HTERT RPE-1 (cell line): ENCODE measurements around the gene ADAMTS14.

ENCODE experiments used
- in situ Hi-C: fragments of 300-500 bp; cut with MboI; formaldehyde crosslinking; loops from 4 replicates; pipeline ENCODE4 v1.14.3; 2020; ENCODE audit warnings: low sequenced_read_pairs

ADAMTS14 gene

GRCh38 chr10:70748801-70749573, 76.7 kb downstream of the ADAMTS14 start:
- in situ Hi-C loops, result loop anchor here (25.0 kb wide), 1 partner anchor 187 kb away; no protein-coding TSS in a partner anchor

- in situ Hi-C loops, result loop anchor here (25.0 kb wide), 1 partner anchor 187 kb away; no protein-coding TSS in a partner anchor
Observed at GRCh38 chr10:70749756-70750155, 77.5 kb downstream of the ADAMTS14 start.

- in situ Hi-C loops, result no loop called here
Observed at GRCh38 chr10:70750156-70750703, 77.9 kb downstream of the ADAMTS14 start.

GRCh38 chr10:70751356-70751755, 79.0 kb downstream of the ADAMTS14 start:
- in situ Hi-C loops, result no loop called here

GRCh38 chr10:70751991-70752390, 79.7 kb downstream of the ADAMTS14 start:
- in situ Hi-C loops, result no loop called here

GRCh38 chr10:70752571-70752970, 80.3 kb downstream of the ADAMTS14 start:
- in situ Hi-C loops, result no loop called here

GRCh38 chr10:70753026-70753663, 80.8 kb downstream of the ADAMTS14 start:
- in situ Hi-C loops, result no loop called here

- in situ Hi-C loops, result no loop called here
Observed at GRCh38 chr10:70753841-70754621, 81.7 kb downstream of the ADAMTS14 start.

- in situ Hi-C loops, result no loop called here
Observed at GRCh38 chr10:70756700-70757360, 84.5 kb downstream of the ADAMTS14 start.

- in situ Hi-C loops, result no loop called here
Observed at GRCh38 chr10:70757856-70758255, 85.5 kb downstream of the ADAMTS14 start.

- in situ Hi-C loops, result no loop called here
Observed at GRCh38 chr10:70758757-70759514, 86.6 kb downstream of the ADAMTS14 start.

- in situ Hi-C loops, result no loop called here
Observed at GRCh38 chr10:70759781-70760180, 87.5 kb downstream of the ADAMTS14 start.

- in situ Hi-C loops, result no loop called here
Observed at GRCh38 chr10:70760271-70760787, 88.0 kb downstream of the ADAMTS14 start.

- in situ Hi-C loops, result no loop called here
Observed at GRCh38 chr10:70761031-70761601, 88.8 kb downstream of the ADAMTS14 start.

GRCh38 chr10:70761727-70762350, 89.5 kb downstream of the ADAMTS14 start:
- in situ Hi-C loops, result no loop called here

- in situ Hi-C loops, result no loop called here
Observed at GRCh38 chr10:70762441-70763175, 90.3 kb downstream of the ADAMTS14 start.

- in situ Hi-C loops, result no loop called here
Observed at GRCh38 chr10:70763567-70763966, 91.3 kb downstream of the ADAMTS14 start.
